H1 (cell line): ENCODE results near the gene MYL6B. TPM values are rescaled to one million over a fixed set of nuclear protein-coding genes. Genes with fewer than 3 reads are reported as not detected.

Source experiments
- CTCF ChIA-PET: fragments of 300-600 bp; sonication (Branson Sonifier 250); formaldehyde crosslinking; loops from one replicate; lab custom pipeline; 2021; ENCODE audit not compliant: partially characterized antibody; lab: Charles Lee
- POLR2A ChIA-PET: fragments of 300-600 bp; sonication (Branson Sonifier 250); formaldehyde crosslinking; loops from one replicate; lab custom pipeline; 2021; ENCODE audit warnings: inconsistent platforms; ENCODE audit not compliant: partially characterized antibody; lab: Charles Lee
- DNase-seq, 2 experiments: peaks; one replicate each; pipeline versions ENCODE4 v3.0.0 to v3.0.0-alpha.2; 2010 to 2022; ENCODE audit warnings: low spot score in 2 of 2, low read depth in 1 of 2, mixed read lengths in 1 of 2
- FAIRE-seq: peaks from 2 replicates; lab custom pipeline; 2011; peaks lifted over from hg19 to GRCh38; lab: Jason Lieb, UNC
- H2AFZ ChIP-seq: 2 replicates; pipeline ENCODE4 v1.8.1; 2012; ENCODE audit warnings: low read length, inconsistent platforms
- H2AK5ac ChIP-seq: 2 replicates; pipeline ENCODE4 v1.6.1; 2013; ENCODE audit warnings: low read depth, low read length
- H2BK120ac ChIP-seq: replicated peaks from 2 replicates; pipeline ENCODE3; 2013; ENCODE audit warnings: low read depth, low read length, inconsistent platforms
- H2BK12ac ChIP-seq: 2 replicates; pipeline ENCODE4 v1.6.1; 2013; ENCODE audit warnings: low read depth, low read length
- H2BK15ac ChIP-seq: 2 replicates; pipeline ENCODE4 v1.6.1; 2013; ENCODE audit warnings: low read length
- H2BK20ac ChIP-seq: 2 replicates; pipeline ENCODE4 v1.6.1; 2013; ENCODE audit warnings: low read length
- H2BK5ac ChIP-seq: 2 replicates; pipeline ENCODE4 v1.6.1; 2013; ENCODE audit warnings: low read depth, low read length
- H3K14ac ChIP-seq: 2 replicates; pipeline ENCODE4 v1.6.1; 2013; ENCODE audit warnings: inconsistent platforms; ENCODE audit not compliant: insufficient read length
- H3K18ac ChIP-seq: 2 replicates; pipeline ENCODE4 v1.6.1; 2013; ENCODE audit warnings: low read length; ENCODE audit errors: extremely low read depth
- H3K23ac ChIP-seq: 2 replicates; pipeline ENCODE4 v1.6.1; 2013; ENCODE audit warnings: inconsistent platforms; ENCODE audit not compliant: insufficient read length
- H3K23me2 ChIP-seq: 2 replicates; pipeline ENCODE4 v1.6.1; 2013; ENCODE audit warnings: low read depth, low read length
- H3K27ac ChIP-seq: 2 replicates; pipeline ENCODE4 v1.6.1; 2011; ENCODE audit warnings: low read depth, low read length, inconsistent platforms
- H3K27me3 ChIP-seq, 4 experiments: replicated peaks in 1 of 4; 1 replicate in 1 of 4; 2 replicates in 3 of 4; pipeline versions ENCODE4 v1.6.1 to v1.8.1; 2011 to 2013; ENCODE audit warnings: low read length in 3 of 4, mild to moderate bottlenecking in 3 of 4, inconsistent platforms in 2 of 4, mixed read lengths in 2 of 4, moderate library complexity in 1 of 4; ENCODE audit not compliant: control insufficient read depth in 3 of 4, insufficient read depth in 3 of 4; ENCODE audit errors: extremely low read depth in 1 of 4
- H3K36me3 ChIP-seq, 4 experiments: 2 replicates each; pipeline versions ENCODE4 v1.6.1 to v1.8.1; 2011 to 2013; ENCODE audit warnings: mild to moderate bottlenecking in 4 of 4, low read length in 3 of 4, moderate library complexity in 2 of 4, control low read depth in 1 of 4, inconsistent platforms in 1 of 4; ENCODE audit not compliant: insufficient read depth in 4 of 4, control insufficient read depth in 2 of 4
- H3K4ac ChIP-seq: replicated peaks from 2 replicates; pipeline ENCODE3; 2013; ENCODE audit warnings: low read length, low read depth, mixed read lengths, inconsistent platforms; ENCODE audit not compliant: insufficient read length
- H3K4me1 ChIP-seq, 4 experiments: replicated peaks in 1 of 4; 1 replicate in 1 of 4; 2 replicates in 3 of 4; pipeline versions ENCODE4 v1.6.1 to v1.8.1; 2011 to 2013; ENCODE audit warnings: low read length in 3 of 4, inconsistent platforms in 2 of 4, mixed read lengths in 1 of 4; ENCODE audit not compliant: insufficient read depth in 4 of 4, control insufficient read depth in 3 of 4
- H3K4me2 ChIP-seq, 2 experiments: 2 replicates each; pipeline versions ENCODE4 v1.6.1 to v1.8.1; 2011 to 2013; ENCODE audit warnings: low read depth in 2 of 2, low read length in 2 of 2, control low read depth in 1 of 2, inconsistent platforms in 1 of 2, mild to moderate bottlenecking in 1 of 2; ENCODE audit not compliant: insufficient read depth in 1 of 2
- H3K4me3 ChIP-seq, 4 experiments: fragments of 200-600, 300-600 bp in 1 of 4; sonication (generic), shearing (Covaris generic), sonication (Bioruptor Twin) in 1 of 4; 2 replicates each; pipeline versions ENCODE4 v1.5.1 to v1.8.1; 2011 to 2016; ENCODE audit warnings: low read length in 4 of 4, low read depth in 3 of 4, control low read depth in 2 of 4, inconsistent platforms in 2 of 4, mild to moderate bottlenecking in 2 of 4, mixed read lengths in 1 of 4, moderate library complexity in 1 of 4; ENCODE audit not compliant: insufficient read depth in 2 of 4; ENCODE audit errors: extremely low read depth in 1 of 4
- H3K56ac ChIP-seq: replicated peaks from 2 replicates; pipeline ENCODE3; 2013; ENCODE audit warnings: low read depth, mild to moderate bottlenecking, mixed read lengths, low read length, inconsistent platforms; ENCODE audit not compliant: insufficient read length
- H3K79me1 ChIP-seq: 2 replicates; pipeline ENCODE4 v1.6.1; 2013; ENCODE audit warnings: low read depth, low read length, control low read depth
- H3K79me2 ChIP-seq, 2 experiments: 2 replicates each; pipeline versions ENCODE4 v1.6.1 to v1.8.1; 2012 to 2013; ENCODE audit warnings: low read length in 2 of 2, mild to moderate bottlenecking in 2 of 2, inconsistent platforms in 1 of 2; ENCODE audit not compliant: insufficient read depth in 2 of 2, control insufficient read depth in 1 of 2
- H3K9ac ChIP-seq, 4 experiments: replicated peaks in 1 of 4; 1 replicate in 1 of 4; 2 replicates in 3 of 4; pipeline versions ENCODE4 v1.6.1 to v1.8.1; 2011 to 2013; ENCODE audit warnings: low read depth in 3 of 4, low read length in 3 of 4, control low read depth in 2 of 4, mild to moderate bottlenecking in 2 of 4, moderate library complexity in 2 of 4, inconsistent platforms in 1 of 4; ENCODE audit errors: extremely low read depth in 1 of 4
- H3K9me3 ChIP-seq, 2 experiments: 2 replicates each; pipeline versions ENCODE4 v1.6.1 to v1.8.1; 2012 to 2013; ENCODE audit warnings: mild to moderate bottlenecking in 2 of 2, moderate library complexity in 2 of 2, control low read depth in 1 of 2, inconsistent platforms in 1 of 2, low read depth in 1 of 2, low read length in 1 of 2, mixed read lengths in 1 of 2; ENCODE audit not compliant: insufficient read depth in 2 of 2
- H4K20me1 ChIP-seq, 2 experiments: replicated peaks in 1 of 2; 2 replicates each; pipeline versions ENCODE3 to v1.8.1; 2011 to 2013; ENCODE audit warnings: inconsistent platforms in 2 of 2, low read length in 2 of 2, mild to moderate bottlenecking in 1 of 2; ENCODE audit not compliant: insufficient read depth in 2 of 2, control insufficient read depth in 1 of 2
- H4K5ac ChIP-seq: 2 replicates; pipeline ENCODE4 v1.6.1; 2013; ENCODE audit warnings: low read length, low read depth, mixed read lengths, inconsistent platforms; ENCODE audit not compliant: insufficient read length
- H4K8ac ChIP-seq: 2 replicates; pipeline ENCODE4 v1.8.0; 2013; ENCODE audit warnings: mild to moderate bottlenecking, moderate library complexity, low read length, inconsistent platforms; ENCODE audit not compliant: insufficient read depth; ENCODE audit errors: extremely low read depth
- H4K91ac ChIP-seq: replicated peaks from 2 replicates; pipeline ENCODE3; 2013; ENCODE audit warnings: low read length, mixed read lengths, inconsistent platforms; ENCODE audit not compliant: insufficient read length
- EGR1 ChIP-seq: IDR thresholded peaks from 2 replicates; pipeline ENCODE4 v1.6.1; 2011; ENCODE audit warnings: low read depth, low read length, borderline replicate concordance
- GTF2F1 ChIP-seq: IDR thresholded peaks from 2 replicates; pipeline ENCODE4 v1.6.1; 2012; ENCODE audit warnings: low read depth, low read length, improper control_type of control experiment, borderline replicate concordance
- POLR2AphosphoS5 ChIP-seq: IDR thresholded peaks from 2 replicates; pipeline ENCODE4 v1.6.1; 2011; ENCODE audit warnings: low read depth, low read length
- SUZ12 ChIP-seq: fragments of 200-600 bp; sonication (generic); IDR thresholded peaks from 2 replicates; pipeline ENCODE4 v1.6.1; 2012; ENCODE audit warnings: mild to moderate bottlenecking, inconsistent platforms, low read length, moderate library complexity, mixed read lengths
- TAF7 ChIP-seq: optimal IDR thresholded peaks from 2 replicates; pipeline ENCODE3; 2011; ENCODE audit warnings: low read depth, mild to moderate bottlenecking, inconsistent platforms, low read length, moderate library complexity, borderline replicate concordance
- TCF12 ChIP-seq: IDR thresholded peaks from 2 replicates; pipeline ENCODE4 v1.6.1; 2011; ENCODE audit warnings: low read depth, mild to moderate bottlenecking, low read length
- polyA plus RNA-seq, 7 experiments: library from polyadenylated mRNA; depleted of rRNA in 3 of 7; stranded (reverse) in 5 of 7; unstranded in 2 of 7; fragments of >200 nt in 5 of 7; fragments of 200-250 nt in 2 of 7; gene quantifications; 1 replicate in 5 of 7; 2 replicates in 1 of 7; 4 replicates in 1 of 7; pipeline versions ENCODE4 v1.2.1 to v1.2.3, GENCODE V29; 2011 to 2013; ENCODE audit warnings: missing spikeins in 2 of 7, mixed read lengths in 2 of 7
- total RNA-seq: library from RNA; stranded (reverse); fragmentation: NEBNext Ultra II Directional; extraction: Animal tissue kit (Norgen Biotek cat#: 25700); gene quantifications from 2 replicates; pipeline ENCODE4 v1.2.1, GENCODE V29; 2021

The MYL6B gene
- total and polyA plus RNA-seq, 2 of the 8 experiments (the other 6 are each of a cell fraction or from before 2014, with no cell fraction given) = 163 to 202 TPM

DNA sequence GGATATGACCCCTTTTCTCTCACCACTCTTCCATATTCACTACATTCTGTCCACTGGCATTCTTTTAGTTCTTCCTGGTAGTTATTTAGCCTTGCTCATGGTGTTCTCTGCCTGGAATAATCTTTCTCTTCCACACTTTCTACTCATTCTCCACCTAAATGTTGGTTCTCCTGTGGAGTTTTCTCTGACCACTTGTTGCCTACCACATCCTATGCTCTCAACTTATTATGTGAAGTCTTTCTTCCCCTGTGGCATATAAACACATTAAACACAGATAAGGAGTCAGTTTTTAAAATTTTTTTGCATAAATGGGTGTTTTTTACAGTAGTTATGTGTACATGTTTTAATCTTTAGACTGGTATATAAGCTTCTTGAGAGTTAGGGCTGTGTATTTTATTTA, 40.2 kb downstream of the MYL6B start:
- Histone ChIP-seq H3K79me2 (peaks cover 9 to 13% of the 10 kb centered on the region in 2 experiments), H4K20me1 (peaks cover 0 to 4% of the 10 kb centered on the region in 2 experiments), H2BK5ac (no peak overlapping the region), H2BK15ac (no peak overlapping the region), H3K23me2 (peaks cover 11% of the 10 kb centered on the region), H2BK12ac (no peak overlapping the region), H3K4ac (no peak overlapping the region), H3K27ac (no peak overlapping the region), H3K18ac (no peak overlapping the region), H3K27me3 (no peaks in the 10 kb centered on the region), H3K14ac (no peak overlapping the region), H2AFZ (no peak overlapping the region), H3K4me3 (no peak overlapping the region), H3K79me1 (0 out of 2 replicates have a peak, but pooled peaks cover 3% of the 10 kb centered on the region), H2AK5ac (no peak overlapping the region), H4K91ac (no peak overlapping the region), H3K4me2 (no peak overlapping the region), H3K9ac (no peak overlapping the region), H3K36me3 (no peaks in the 10 kb centered on the region), H3K56ac (no peak overlapping the region), H2BK120ac (no peak overlapping the region), H3K23ac (no peak overlapping the region), H4K8ac (no peak overlapping the region), H3K4me1 (peaks cover 2 to 6% (median 3%) of the 10 kb centered on the region in 4 experiments; a peak in 3 of 7 replicates), H2BK20ac (no peak overlapping the region), H3K9me3 (no peaks in the 10 kb centered on the region), H4K5ac (no peak overlapping the region)
- TF ChIP-seq SUZ12 (no peak), EGR1 (no peak), TCF12 (no peak), GTF2F1 (no peak), TAF7 (no peak), POLR2AphosphoS5 (no peak)
- ChIA-PET CTCF (interaction anchor here (0.6 to 6.2 kb wide), 14 partner anchors 12 to 467 kb away, joined by 3 to 111 read pairs (median 4); partner anchors contain the start of genes ANKRD52 and RNF41), POLR2A (interaction anchor here (5.7 to 26.3 kb wide), 3 partner anchors 7 to 32 kb away, joined by 63 to 656 read pairs (median 66); partner anchors contain the start of genes MYL6 and RNF41)
- DNase-seq (no peak), FAIRE-seq (no peak)
